AG04450 (cell line): ENCODE measurements around the gene TSR3. TPM values are rescaled to one million over a fixed set of nuclear protein-coding genes. Genes with fewer than 3 reads are reported as not detected.

Source experiments
- CTCF ChIA-PET: fragments of 300-600, 350-600 bp; formaldehyde crosslinking; extraction: SDS; loops from one replicate; lab custom pipeline; 2022; ENCODE audit warnings: antibody characterized with exemption, inconsistent platforms; lab: Charles Lee
- POLR2A ChIA-PET: fragments of 350-600 bp; formaldehyde crosslinking; extraction: SDS; loops from one replicate; lab custom pipeline; 2021; ENCODE audit warnings: antibody characterized with exemption, inconsistent platforms; lab: Yijun Ruan, JAX
- DNase-seq: peaks from one replicate; pipeline ENCODE4 v3.0.0-alpha.2; 2011; ENCODE audit warnings: low read depth, low spot score
- H3K27ac ChIP-seq: one replicate; pipeline ENCODE4 v1.5.1; 2012; ENCODE audit warnings: low read depth, low read length, control low read depth
- H3K27me3 ChIP-seq: one replicate; pipeline ENCODE4 v1.6.0; 2012; ENCODE audit warnings: low read length; ENCODE audit not compliant: control insufficient read depth, insufficient read depth
- H3K4me3 ChIP-seq: 2 replicates; pipeline ENCODE4 v1.5.1; 2011; ENCODE audit warnings: mild to moderate bottlenecking, low read depth, low read length, control low read depth
- H3K9me3 ChIP-seq: 2 replicates; pipeline ENCODE4 v1.5.1; 2012; ENCODE audit warnings: low read length; ENCODE audit not compliant: control insufficient read depth, insufficient read depth
- CTCF ChIP-seq: IDR thresholded peaks from 2 replicates; pipeline ENCODE4 v1.5.1; 2011; ENCODE audit warnings: low read depth, low read length, control low read depth, inconsistent platforms
- polyA plus RNA-seq: library from polyadenylated mRNA; depleted of rRNA; stranded (reverse); fragments of >200 nt; gene quantifications from 2 replicates; pipeline ENCODE4 v1.2.3, GENCODE V29; 2011

Gene TSR3
- polyA plus RNA-seq, 1 experiment, result 34.4 TPM

- TF ChIP-seq CTCF, result no peak
- ChIA-PET CTCF (no interaction called here), POLR2A (no interaction called here)
- Histone ChIP-seq H3K4me3 (no peak overlapping the region), H3K27me3 (peaks cover 7% of the 10 kb centered on the region), H3K9me3 (peaks cover 8% of the 10 kb centered on the region), H3K27ac (no peak overlapping the region)
- no peak for DNase-seq
These were observed 25.9 kb downstream of the TSR3 start for GRCh38 chr16:1325673-1326371.

GRCh38 chr16:1325261-1325660 lies 26.4 kb downstream of the TSR3 start:
- no peak for TF ChIP-seq CTCF
- ChIA-PET CTCF (no interaction called here), POLR2A (no interaction called here)
- Histone ChIP-seq H3K9me3 (peaks cover 4% of the 10 kb centered on the region), H3K27ac (no peak overlapping the region), H3K27me3 (peaks cover 3% of the 10 kb centered on the region), H3K4me3 (no peak overlapping the region)
- no peak for DNase-seq

GRCh38 chr16:1324286-1324826 lies 27.3 kb downstream of the TSR3 start:
- Histone ChIP-seq H3K4me3 (no peak overlapping the region), H3K9me3 (no peaks in the 10 kb centered on the region; the same call in 1 of the 2 replicates), H3K27ac (no peak overlapping the region), H3K27me3 (no peaks in the 10 kb centered on the region)
- POLR2A ChIA-PET, result no interaction called here
- CTCF ChIA-PET, result no interaction called here
- no peak for DNase-seq
- no peak for TF ChIP-seq CTCF

GRCh38 chr16:1323296-1324239 lies 28.1 kb downstream of the TSR3 start:
- ChIA-PET CTCF (interaction anchor here (0.6 kb wide), 1 partner anchor 210 kb away, joined by 4 read pairs; no protein-coding TSS in a partner anchor), POLR2A (interaction anchor here (0.7 to 0.8 kb wide), 2 partner anchors 20 to 78 kb away, joined by 3 to 4 read pairs; no protein-coding TSS in a partner anchor)
- TF ChIP-seq CTCF, result no peak
- Histone ChIP-seq H3K9me3 (no peaks in the 10 kb centered on the region; the same call in 1 of the 2 replicates), H3K4me3 (no peak overlapping the region), H3K27ac (no peak overlapping the region), H3K27me3 (no peaks in the 10 kb centered on the region)
- DNase-seq, result no peak
